Measurements from ENCODE around the gene CAMK2A.

Gene CAMK2A

GRCh38 chr5:150289551-150290390 lies at the start of gene CAMK2A:
TSS of gene CAMK2A (minus strand) at chr5:150289773. CDS start at chr5:150289625, 148 bp downstream.
- Histone ChIP-seq H3K4me1 (ENCODE audit: control insufficient read depth, insufficient read depth, low read length) (peaks cover 2% of the 10 kb centered on the region), H3K9me3 (ENCODE audit: control insufficient read depth, low read length) (no peaks in the 10 kb centered on the region), H3K36me3 (ENCODE audit: control insufficient read depth, insufficient read depth, low read length, severe bottlenecking) (no peaks in the 10 kb centered on the region), H3K4me3 (ENCODE audit: low read length) (no peak within 1 kb of the TSS), H3K9ac (ENCODE audit: low read length) (no peak within 1 kb of the TSS), H3K27me3 (replicated peaks; ENCODE audit: control insufficient read depth, insufficient read depth, low read length) (no peaks in the 10 kb centered on the region)
- DNase-seq (ENCODE audit: low read depth): no peak

GRCh38 chr5:150339165-150339564 lies 49.6 kb upstream of the CAMK2A start:
- DNase-seq (ENCODE audit: low read depth): no peak
- Histone ChIP-seq H3K4me3 (ENCODE audit: low read length) (no peak overlapping the region), H3K9ac (ENCODE audit: low read length) (no peak overlapping the region), H3K9me3 (ENCODE audit: control insufficient read depth, low read length) (no peaks in the 10 kb centered on the region), H3K27me3 (replicated peaks; ENCODE audit: control insufficient read depth, insufficient read depth, low read length) (no peaks in the 10 kb centered on the region), H3K4me1 (ENCODE audit: control insufficient read depth, insufficient read depth, low read length) (no peaks in the 10 kb centered on the region), H3K36me3 (ENCODE audit: control insufficient read depth, insufficient read depth, low read length, severe bottlenecking) (no peaks in the 10 kb centered on the region)

DNA sequence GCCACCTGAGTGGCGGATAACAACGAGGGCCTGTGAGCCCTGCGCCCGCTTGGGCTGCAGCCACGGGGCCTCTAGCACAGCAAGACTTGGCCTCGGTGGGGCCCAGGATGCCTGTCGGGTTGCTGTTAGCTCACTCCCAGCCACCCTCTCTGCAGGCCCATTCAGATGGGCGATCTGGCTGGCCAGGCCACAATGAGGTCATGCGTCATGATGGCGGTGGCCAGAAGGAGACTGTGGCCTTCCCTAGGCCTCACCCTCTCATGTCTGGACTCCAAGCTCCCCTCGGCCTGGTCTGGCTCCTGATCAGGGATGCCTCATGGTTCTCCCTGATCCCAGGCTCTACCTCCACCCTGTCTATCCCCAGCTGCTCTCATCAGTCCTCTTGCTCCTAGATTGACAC lies 49.0 kb upstream of the CAMK2A start:
- no peaks in the 10 kb centered on the region for H3K27me3 ChIP-seq (replicated peaks; ENCODE audit: control insufficient read depth, insufficient read depth, low read length)
- no peaks in the 10 kb centered on the region for H3K9me3 ChIP-seq (ENCODE audit: control insufficient read depth, low read length)
- H3K4me1 ChIP-seq (ENCODE audit: control insufficient read depth, insufficient read depth, low read length): no peaks in the 10 kb centered on the region
- no peak overlapping the region for H3K9ac ChIP-seq (ENCODE audit: low read length)
- no peak for DNase-seq (ENCODE audit: low read depth)
- no peak overlapping the region for H3K4me3 ChIP-seq (ENCODE audit: low read length)
- no peaks in the 10 kb centered on the region for H3K36me3 ChIP-seq (ENCODE audit: control insufficient read depth, insufficient read depth, low read length, severe bottlenecking)

GRCh38 chr5:150335778-150336177 lies 46.2 kb upstream of the CAMK2A start:
- Histone ChIP-seq H3K4me3 (ENCODE audit: low read length) (no peak overlapping the region), H3K9me3 (ENCODE audit: control insufficient read depth, low read length) (no peaks in the 10 kb centered on the region), H3K27me3 (replicated peaks; ENCODE audit: control insufficient read depth, insufficient read depth, low read length) (no peaks in the 10 kb centered on the region), H3K4me1 (ENCODE audit: control insufficient read depth, insufficient read depth, low read length) (no peaks in the 10 kb centered on the region), H3K9ac (ENCODE audit: low read length) (no peak overlapping the region), H3K36me3 (ENCODE audit: control insufficient read depth, insufficient read depth, low read length, severe bottlenecking) (no peaks in the 10 kb centered on the region)
- peak; percentile 15 for DNase-seq (ENCODE audit: low read depth)

GRCh38 chr5:150333400-150333799 lies 43.8 kb upstream of the CAMK2A start:
- DNase-seq (ENCODE audit: low read depth): no peak
- Histone ChIP-seq H3K9me3 (ENCODE audit: control insufficient read depth, low read length) (no peaks in the 10 kb centered on the region), H3K27me3 (replicated peaks; ENCODE audit: control insufficient read depth, insufficient read depth, low read length) (no peaks in the 10 kb centered on the region), H3K9ac (ENCODE audit: low read length) (no peak overlapping the region), H3K4me1 (ENCODE audit: control insufficient read depth, insufficient read depth, low read length) (peaks cover 18% of the 10 kb centered on the region), H3K36me3 (ENCODE audit: control insufficient read depth, insufficient read depth, low read length, severe bottlenecking) (no peaks in the 10 kb centered on the region), H3K4me3 (ENCODE audit: low read length) (no peak overlapping the region)

DNA sequence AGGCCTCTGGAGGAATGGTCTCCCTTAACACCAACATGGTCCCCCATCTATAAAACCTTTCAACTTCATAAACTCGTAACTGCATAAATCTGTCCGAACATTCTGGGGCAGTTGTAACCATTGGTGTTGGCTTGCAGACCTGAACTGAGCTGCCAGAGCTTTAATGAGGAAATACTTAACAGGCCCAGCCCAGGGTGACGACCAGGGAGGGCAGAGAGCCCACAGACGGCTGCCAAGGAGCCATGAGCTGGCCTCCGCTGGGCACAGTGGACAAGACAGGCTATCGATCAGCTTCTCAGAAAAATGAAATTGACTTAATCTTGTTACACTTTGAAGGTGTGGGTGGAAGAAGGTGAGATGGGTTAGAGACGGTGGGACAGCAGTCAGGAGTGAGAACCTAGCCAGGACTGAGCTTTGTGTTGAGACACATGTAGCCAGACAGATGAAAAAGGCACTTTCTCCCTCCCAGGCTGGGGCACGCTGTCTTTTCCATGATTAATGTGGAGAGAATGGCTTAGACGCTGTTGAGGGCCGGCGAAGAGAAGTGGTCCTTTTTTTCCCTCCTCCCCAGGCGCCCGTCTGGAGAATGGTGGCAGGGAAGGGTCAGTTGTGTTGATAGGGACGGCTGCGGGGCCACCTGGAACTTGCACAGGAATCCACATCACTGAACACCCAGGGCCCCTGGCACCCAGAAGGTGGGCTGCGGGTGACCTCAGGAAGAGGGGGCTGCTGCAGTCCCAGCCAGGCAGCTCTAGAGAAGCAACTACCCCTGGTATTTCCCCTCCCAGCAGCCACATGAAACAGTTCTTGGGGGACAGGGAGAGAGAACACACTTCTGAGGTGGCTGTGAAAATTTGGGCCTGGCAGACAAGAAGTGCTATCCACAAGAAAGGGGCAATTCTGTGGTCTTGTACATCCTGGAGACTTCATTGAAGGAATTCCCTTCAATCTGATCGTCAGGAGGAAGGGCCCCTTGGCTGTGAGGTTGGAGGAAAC lies 40.6 kb upstream of the CAMK2A start:
- Histone ChIP-seq H3K4me1 (ENCODE audit: control insufficient read depth, insufficient read depth, low read length) (peaks cover 20% of the 10 kb centered on the region), H3K9me3 (ENCODE audit: control insufficient read depth, low read length) (no peaks in the 10 kb centered on the region), H3K4me3 (ENCODE audit: low read length) (no peak overlapping the region), H3K27me3 (replicated peaks; ENCODE audit: control insufficient read depth, insufficient read depth, low read length) (peaks cover 4% of the 10 kb centered on the region), H3K36me3 (ENCODE audit: control insufficient read depth, insufficient read depth, low read length, severe bottlenecking) (no peaks in the 10 kb centered on the region), H3K9ac (ENCODE audit: low read length) (no peak overlapping the region)
- no peak for DNase-seq (ENCODE audit: low read depth)

GRCh38 chr5:150329038-150329437 lies 39.5 kb upstream of the CAMK2A start:
- DNase-seq (ENCODE audit: low read depth): no peak
- Histone ChIP-seq H3K9ac (ENCODE audit: low read length) (no peak overlapping the region), H3K4me1 (ENCODE audit: control insufficient read depth, insufficient read depth, low read length) (peaks cover 20% of the 10 kb centered on the region), H3K9me3 (ENCODE audit: control insufficient read depth, low read length) (no peaks in the 10 kb centered on the region), H3K27me3 (replicated peaks; ENCODE audit: control insufficient read depth, insufficient read depth, low read length) (peaks cover 4% of the 10 kb centered on the region), H3K36me3 (ENCODE audit: control insufficient read depth, insufficient read depth, low read length, severe bottlenecking) (no peaks in the 10 kb centered on the region), H3K4me3 (ENCODE audit: low read length) (no peak overlapping the region)

DNA sequence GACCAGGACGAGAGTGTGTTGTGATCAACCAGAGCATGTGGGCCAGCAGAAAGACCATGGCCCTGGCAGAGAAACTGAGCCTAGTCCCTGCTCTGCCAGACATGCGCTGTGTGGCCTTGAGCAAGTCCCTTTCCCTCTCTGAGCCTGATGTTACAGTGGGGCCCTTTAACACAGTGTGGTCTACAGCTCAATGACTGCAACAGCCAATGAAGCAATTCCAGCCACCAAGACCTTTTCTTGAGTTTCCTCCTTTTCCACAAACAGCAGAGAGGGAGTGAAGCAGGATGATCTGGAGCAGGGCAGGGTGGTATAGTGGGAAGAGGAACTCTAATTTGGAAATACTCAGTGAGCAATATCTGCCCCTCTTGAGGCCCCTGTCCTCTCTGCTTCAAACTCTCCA lies 38.9 kb upstream of the CAMK2A start:
- peaks cover 4% of the 10 kb centered on the region for H3K27me3 ChIP-seq (replicated peaks; ENCODE audit: control insufficient read depth, insufficient read depth, low read length)
- no peaks in the 10 kb centered on the region for H3K36me3 ChIP-seq (ENCODE audit: control insufficient read depth, insufficient read depth, low read length, severe bottlenecking)
- no peaks in the 10 kb centered on the region for H3K9me3 ChIP-seq (ENCODE audit: control insufficient read depth, low read length)
- peaks cover 20% of the 10 kb centered on the region for H3K4me1 ChIP-seq (ENCODE audit: control insufficient read depth, insufficient read depth, low read length)
- H3K9ac ChIP-seq (ENCODE audit: low read length): no peak overlapping the region
- no peak overlapping the region for H3K4me3 ChIP-seq (ENCODE audit: low read length)
- DNase-seq (ENCODE audit: low read depth): no peak

DNA sequence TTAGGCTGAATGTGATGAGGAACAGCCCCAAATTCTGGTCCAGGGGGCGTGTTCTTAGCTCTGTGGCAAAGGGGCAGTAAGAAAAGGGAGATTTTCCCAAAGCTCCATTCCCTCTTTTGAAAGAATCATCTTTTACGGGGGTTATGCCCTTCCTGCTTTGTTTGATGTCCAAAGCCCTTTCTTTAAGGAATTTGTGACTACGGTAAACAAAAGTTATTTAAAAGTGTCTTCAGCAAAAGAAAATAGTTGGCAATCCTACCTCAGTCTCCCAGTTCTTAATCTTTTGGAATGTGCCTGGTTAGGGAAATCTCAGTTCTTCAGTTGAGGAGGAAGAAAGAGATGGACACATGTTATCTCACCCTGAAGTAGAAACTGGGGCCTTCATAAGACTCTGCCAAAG lies 37.6 kb upstream of the CAMK2A start:
- no peaks in the 10 kb centered on the region for H3K36me3 ChIP-seq (ENCODE audit: control insufficient read depth, insufficient read depth, low read length, severe bottlenecking)

GRCh38 chr5:150326707-150327106 lies 37.1 kb upstream of the CAMK2A start:
- peaks cover 20% of the 10 kb centered on the region for H3K4me1 ChIP-seq (ENCODE audit: control insufficient read depth, insufficient read depth, low read length)
- no peaks in the 10 kb centered on the region for H3K36me3 ChIP-seq (ENCODE audit: control insufficient read depth, insufficient read depth, low read length, severe bottlenecking)
- H3K4me3 ChIP-seq (ENCODE audit: low read length): no peak overlapping the region
- no peak for DNase-seq (ENCODE audit: low read depth)
- no peaks in the 10 kb centered on the region for H3K9me3 ChIP-seq (ENCODE audit: control insufficient read depth, low read length)
- H3K9ac ChIP-seq (ENCODE audit: low read length): no peak overlapping the region
- peaks cover 4% of the 10 kb centered on the region for H3K27me3 ChIP-seq (replicated peaks; ENCODE audit: control insufficient read depth, insufficient read depth, low read length)

More for the DNA sequence above, 37.6 kb upstream of the CAMK2A start:
- H3K4me1 ChIP-seq (ENCODE audit: control insufficient read depth, insufficient read depth, low read length): peaks cover 20% of the 10 kb centered on the region
- H3K9me3 ChIP-seq (ENCODE audit: control insufficient read depth, low read length): no peaks in the 10 kb centered on the region
- H3K9ac ChIP-seq (ENCODE audit: low read length): no peak overlapping the region
- peaks cover 4% of the 10 kb centered on the region for H3K27me3 ChIP-seq (replicated peaks; ENCODE audit: control insufficient read depth, insufficient read depth, low read length)
- no peak for DNase-seq (ENCODE audit: low read depth)
- H3K4me3 ChIP-seq (ENCODE audit: low read length): no peak overlapping the region

GRCh38 chr5:150325426-150325825 lies 35.9 kb upstream of the CAMK2A start:
- peaks cover 25% of the 10 kb centered on the region for H3K4me1 ChIP-seq (ENCODE audit: control insufficient read depth, insufficient read depth, low read length)
- H3K4me3 ChIP-seq (ENCODE audit: low read length): no peak overlapping the region
- H3K36me3 ChIP-seq (ENCODE audit: control insufficient read depth, insufficient read depth, low read length, severe bottlenecking): no peaks in the 10 kb centered on the region
- H3K27me3 ChIP-seq (replicated peaks; ENCODE audit: control insufficient read depth, insufficient read depth, low read length): peaks cover 4% of the 10 kb centered on the region
- no peaks in the 10 kb centered on the region for H3K9me3 ChIP-seq (ENCODE audit: control insufficient read depth, low read length)
- H3K9ac ChIP-seq (ENCODE audit: low read length): no peak overlapping the region
- no peak for DNase-seq (ENCODE audit: low read depth)
